GM23338 (cell line): ENCODE data around the gene ETHE1.

Experiments
- CREB1 ChIP-seq: fragments of 250-450 bp; sonication (Bioruptor Pico); IDR thresholded peaks from 2 replicates; pipeline ENCODE4 v1.5.0; 2020; ENCODE audit warnings: low read depth, mild to moderate bottlenecking, moderate library complexity
- ETS1 ChIP-seq: IDR thresholded peaks from 2 replicates; pipeline ENCODE4 v1.6.1; 2016; ENCODE audit warnings: antibody characterized with exemption
- EZH2 ChIP-seq: fragments of 200-600 bp; sonication (generic); IDR thresholded peaks from one replicate; pipeline ENCODE4 v1.8.0; 2017; ENCODE audit warnings: antibody characterized with exemption, mild to moderate bottlenecking, low read depth; ENCODE audit not compliant: unreplicated experiment
- EZH2phosphoT487 ChIP-seq: fragments of 200-600 bp; sonication (generic); IDR thresholded peaks from one replicate; pipeline ENCODE4 v1.8.1; 2018; ENCODE audit warnings: antibody characterized with exemption; ENCODE audit not compliant: unreplicated experiment
- JUNB ChIP-seq: IDR thresholded peaks from one replicate; pipeline ENCODE4 v1.6.1; 2016; ENCODE audit warnings: antibody characterized with exemption; ENCODE audit not compliant: unreplicated experiment
- NANOG ChIP-seq: IDR thresholded peaks from 2 replicates; pipeline ENCODE4 v1.6.1; 2016; ENCODE audit warnings: antibody characterized with exemption, borderline replicate concordance
- POLR2AphosphoS5 ChIP-seq: IDR thresholded peaks from 2 replicates; pipeline ENCODE4 v1.6.1; 2016; ENCODE audit warnings: antibody characterized with exemption, low read depth
- STAT1 ChIP-seq: IDR thresholded peaks from one replicate; pipeline ENCODE4 v1.6.1; 2016; ENCODE audit warnings: antibody characterized with exemption; ENCODE audit not compliant: unreplicated experiment
- TF ChIP-seq, protein P1 (sequence below), 2 experiments: fragments of 200-600 bp in 1 of 2; sonication (generic) in 1 of 2; conservative IDR thresholded peaks; 2 replicates each; pipeline versions ENCODE4 v1.5.1 to v1.6.1; 2016 to 2017; ENCODE audit warnings: antibody characterized with exemption in 2 of 2, low read depth in 2 of 2, mild to moderate bottlenecking in 2 of 2, moderate library complexity in 1 of 2
- TF ChIP-seq, protein P2 (sequence below): IDR thresholded peaks from one replicate; pipeline ENCODE4 v1.6.1; 2018; ENCODE audit warnings: antibody characterized with exemption; ENCODE audit not compliant: unreplicated experiment

DNA sequence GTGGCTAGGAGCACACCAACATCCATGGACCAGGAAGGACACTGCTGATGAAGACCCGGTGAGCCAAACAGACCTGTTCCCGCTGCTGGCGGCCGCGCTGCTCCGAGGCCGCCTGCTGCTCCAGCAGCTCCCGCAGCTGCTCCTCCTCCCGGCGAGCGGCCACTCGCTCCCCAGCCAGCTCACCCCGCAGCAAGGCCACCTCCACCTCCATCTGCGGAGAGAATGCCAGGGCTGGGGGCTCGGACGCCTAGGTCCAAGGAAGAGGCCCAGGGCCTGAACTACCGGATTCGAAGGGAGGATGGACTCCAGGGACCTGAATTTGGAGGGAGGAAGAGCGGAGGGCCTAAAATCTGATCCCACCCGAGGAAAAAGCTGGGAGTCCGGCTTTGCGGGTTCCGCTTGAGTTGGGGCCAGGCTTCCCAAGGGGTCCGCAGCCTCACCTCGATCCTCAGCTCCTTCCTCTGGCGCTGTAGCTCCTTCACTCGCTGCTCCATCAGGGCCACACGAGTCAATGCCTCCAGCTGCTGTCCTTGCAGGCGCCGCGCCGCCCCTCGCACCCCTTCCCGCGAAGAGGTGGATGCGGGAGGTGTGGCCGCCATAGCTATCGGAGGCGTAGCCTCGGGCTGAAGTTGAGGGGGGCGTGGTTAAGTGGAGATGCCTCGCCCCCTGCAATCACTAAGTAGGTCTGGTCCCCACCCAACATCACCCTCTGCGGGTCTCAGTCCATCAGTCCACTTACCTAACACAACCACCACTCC is 25.2 kb downstream of the ETHE1 start:
- TF ChIP-seq, protein P1, sequence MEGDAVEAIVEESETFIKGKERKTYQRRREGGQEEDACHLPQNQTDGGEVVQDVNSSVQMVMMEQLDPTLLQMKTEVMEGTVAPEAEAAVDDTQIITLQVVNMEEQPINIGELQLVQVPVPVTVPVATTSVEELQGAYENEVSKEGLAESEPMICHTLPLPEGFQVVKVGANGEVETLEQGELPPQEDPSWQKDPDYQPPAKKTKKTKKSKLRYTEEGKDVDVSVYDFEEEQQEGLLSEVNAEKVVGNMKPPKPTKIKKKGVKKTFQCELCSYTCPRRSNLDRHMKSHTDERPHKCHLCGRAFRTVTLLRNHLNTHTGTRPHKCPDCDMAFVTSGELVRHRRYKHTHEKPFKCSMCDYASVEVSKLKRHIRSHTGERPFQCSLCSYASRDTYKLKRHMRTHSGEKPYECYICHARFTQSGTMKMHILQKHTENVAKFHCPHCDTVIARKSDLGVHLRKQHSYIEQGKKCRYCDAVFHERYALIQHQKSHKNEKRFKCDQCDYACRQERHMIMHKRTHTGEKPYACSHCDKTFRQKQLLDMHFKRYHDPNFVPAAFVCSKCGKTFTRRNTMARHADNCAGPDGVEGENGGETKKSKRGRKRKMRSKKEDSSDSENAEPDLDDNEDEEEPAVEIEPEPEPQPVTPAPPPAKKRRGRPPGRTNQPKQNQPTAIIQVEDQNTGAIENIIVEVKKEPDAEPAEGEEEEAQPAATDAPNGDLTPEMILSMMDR (conservative IDR thresholded peaks at IDR 0.05; ENCODE audit: low read depth in 2 of 2) = no peak
- TF ChIP-seq EZH2 (no peak), CREB1 (CRISPR knock-in tag) (no peak), JUNB (no peak), STAT1 (no peak), EZH2phosphoT487 (no peak), ETS1 (no peak), POLR2AphosphoS5 (peak; percentile 70), NANOG (no peak)
- TF ChIP-seq, protein P2, sequence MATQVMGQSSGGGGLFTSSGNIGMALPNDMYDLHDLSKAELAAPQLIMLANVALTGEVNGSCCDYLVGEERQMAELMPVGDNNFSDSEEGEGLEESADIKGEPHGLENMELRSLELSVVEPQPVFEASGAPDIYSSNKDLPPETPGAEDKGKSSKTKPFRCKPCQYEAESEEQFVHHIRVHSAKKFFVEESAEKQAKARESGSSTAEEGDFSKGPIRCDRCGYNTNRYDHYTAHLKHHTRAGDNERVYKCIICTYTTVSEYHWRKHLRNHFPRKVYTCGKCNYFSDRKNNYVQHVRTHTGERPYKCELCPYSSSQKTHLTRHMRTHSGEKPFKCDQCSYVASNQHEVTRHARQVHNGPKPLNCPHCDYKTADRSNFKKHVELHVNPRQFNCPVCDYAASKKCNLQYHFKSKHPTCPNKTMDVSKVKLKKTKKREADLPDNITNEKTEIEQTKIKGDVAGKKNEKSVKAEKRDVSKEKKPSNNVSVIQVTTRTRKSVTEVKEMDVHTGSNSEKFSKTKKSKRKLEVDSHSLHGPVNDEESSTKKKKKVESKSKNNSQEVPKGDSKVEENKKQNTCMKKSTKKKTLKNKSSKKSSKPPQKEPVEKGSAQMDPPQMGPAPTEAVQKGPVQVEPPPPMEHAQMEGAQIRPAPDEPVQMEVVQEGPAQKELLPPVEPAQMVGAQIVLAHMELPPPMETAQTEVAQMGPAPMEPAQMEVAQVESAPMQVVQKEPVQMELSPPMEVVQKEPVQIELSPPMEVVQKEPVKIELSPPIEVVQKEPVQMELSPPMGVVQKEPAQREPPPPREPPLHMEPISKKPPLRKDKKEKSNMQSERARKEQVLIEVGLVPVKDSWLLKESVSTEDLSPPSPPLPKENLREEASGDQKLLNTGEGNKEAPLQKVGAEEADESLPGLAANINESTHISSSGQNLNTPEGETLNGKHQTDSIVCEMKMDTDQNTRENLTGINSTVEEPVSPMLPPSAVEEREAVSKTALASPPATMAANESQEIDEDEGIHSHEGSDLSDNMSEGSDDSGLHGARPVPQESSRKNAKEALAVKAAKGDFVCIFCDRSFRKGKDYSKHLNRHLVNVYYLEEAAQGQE = no peak
